ENCODE results near the gene ALB. TPM values are rescaled to one million over a fixed set of nuclear protein-coding genes. Genes with fewer than 3 reads are reported as not detected.

Gene ALB
- total and polyA plus RNA-seq, 2 donors (not counting 1 experiment from before 2014, with no cell fraction given) = 0.24 TPM; not detected in 1

GRCh38 chr4:73454920-73455319, 50.8 kb downstream of the ALB start:
- Histone ChIP-seq H3K9me3 (ENCODE audit: control extremely low read depth in 1 of 3, control insufficient read depth in 2 of 3, insufficient read depth in 1 of 3, low read length in 2 of 3) (no peaks in the 10 kb centered on the region), H3K79me2 (ENCODE audit: control insufficient read depth, insufficient read depth, low read length) (no peaks in the 10 kb centered on the region), H3K4me1 (ENCODE audit: control insufficient read depth in 2 of 2, insufficient read depth in 2 of 2, low read length in 2 of 2) (no peaks in the 10 kb centered on the region), H3K36me3 (replicated peaks in 1 of 2; ENCODE audit: control extremely low read depth in 1 of 2, control insufficient read depth in 1 of 2, extremely low read depth in 1 of 2, insufficient read depth in 2 of 2, low read length in 1 of 2) (no peaks in the 10 kb centered on the region), H3K4me2 (replicated peaks; ENCODE audit: low read depth, low read length, poor library complexity, severe bottlenecking) (no peak overlapping the region), H3K4me3 (ENCODE audit: control extremely low read depth in 1 of 5, extremely low read depth in 1 of 5, insufficient read depth in 1 of 5, low read depth in 2 of 5, low read length in 4 of 5) (no peak overlapping the region), H3K27me3 (replicated peaks in 1 of 4; ENCODE audit: control extremely low read depth in 1 of 4, control insufficient read depth in 3 of 4, insufficient read depth in 4 of 4, low read length in 3 of 4) (no peaks in the 10 kb centered on the region), H3K27ac (ENCODE audit: low read length in 2 of 2) (no peak overlapping the region), H4K20me1 (ENCODE audit: control insufficient read depth, insufficient read depth, low read length, poor library complexity, severe bottlenecking) (no peaks in the 10 kb centered on the region), H3K9ac (ENCODE audit: low read length) (no peak overlapping the region), H2AFZ (ENCODE audit: insufficient read depth, low read depth, low read length, poor library complexity, severe bottlenecking) (no peak overlapping the region)
- Mint-ChIP-seq H3K27me3 (peaks cover 15% of the 10 kb centered on the region), H3K4me1 (no peaks in the 10 kb centered on the region), H3K27ac (no peak overlapping the region), H3K9me3 (ENCODE audit: insufficient read depth) (no peaks in the 10 kb centered on the region), H3K4me3 (no peak overlapping the region)
- no peak for DNase-seq
- no peak for ATAC-seq (ENCODE audit: low read depth)
- intact Hi-C loops (cut with micrococcal nuclease) = no loop called here
- no peak for TF ChIP-seq EZH2 (IDR thresholded peaks at IDR 0.05; ENCODE audit: borderline replicate concordance, insufficient read depth, low read depth, low read length, poor library complexity, severe bottlenecking)
- no peak for TF ChIP-seq CTCF (IDR thresholded peaks at IDR 0.05)
- ChIA-PET POLR2A (no interaction called here), CTCF (no interaction called here)
- WGBS (ENCODE audit: insufficient coverage) = no CpG with 5 or more reads among the region's 3 CpGs

GRCh38 chr4:73456177-73457022, 52.3 kb downstream of the ALB start:
- no peaks in the 10 kb centered on the region for H3K79me2 ChIP-seq (ENCODE audit: control insufficient read depth, insufficient read depth, low read length)
- Mint-ChIP-seq H3K27me3 (peaks cover 15% of the 10 kb centered on the region), H3K4me1 (no peaks in the 10 kb centered on the region), H3K9me3 (ENCODE audit: insufficient read depth) (no peaks in the 10 kb centered on the region), H3K4me3 (no peak overlapping the region), H3K27ac (no peak overlapping the region)
- H3K4me1 ChIP-seq (ENCODE audit: control insufficient read depth in 2 of 2, insufficient read depth in 2 of 2, low read length in 2 of 2) = no peaks in the 10 kb centered on the region
- H3K36me3 ChIP-seq (replicated peaks in 1 of 2; ENCODE audit: control extremely low read depth in 1 of 2, control insufficient read depth in 1 of 2, extremely low read depth in 1 of 2, insufficient read depth in 2 of 2, low read length in 1 of 2) = no peaks in the 10 kb centered on the region
- no peak overlapping the region for H3K4me3 ChIP-seq (ENCODE audit: control extremely low read depth in 1 of 5, extremely low read depth in 1 of 5, insufficient read depth in 1 of 5, low read depth in 2 of 5, low read length in 4 of 5)
- no peaks in the 10 kb centered on the region for H4K20me1 ChIP-seq (ENCODE audit: control insufficient read depth, insufficient read depth, low read length, poor library complexity, severe bottlenecking)
- no peak for TF ChIP-seq EZH2 (IDR thresholded peaks at IDR 0.05; ENCODE audit: borderline replicate concordance, insufficient read depth, low read depth, low read length, poor library complexity, severe bottlenecking)
- no peak for TF ChIP-seq CTCF (IDR thresholded peaks at IDR 0.05)
- intact Hi-C loops (cut with micrococcal nuclease) = no loop called here
- no peak overlapping the region for H2AFZ ChIP-seq (ENCODE audit: insufficient read depth, low read depth, low read length, poor library complexity, severe bottlenecking)
- WGBS (ENCODE audit: insufficient coverage) = 93% methylated on average over 4 of the region's 5 CpGs
- no peak for ATAC-seq (ENCODE audit: low read depth)
- no peak overlapping the region for H3K9ac ChIP-seq (ENCODE audit: low read length)
- no peak overlapping the region for H3K27ac ChIP-seq (ENCODE audit: low read length in 2 of 2)
- POLR2A ChIA-PET = no interaction called here
- CTCF ChIA-PET = no interaction called here
- no peaks in the 10 kb centered on the region for H3K27me3 ChIP-seq (replicated peaks in 1 of 4; ENCODE audit: control extremely low read depth in 1 of 4, control insufficient read depth in 3 of 4, insufficient read depth in 4 of 4, low read length in 3 of 4)
- DNase-seq = no peak
- no peaks in the 10 kb centered on the region for H3K9me3 ChIP-seq (ENCODE audit: control extremely low read depth in 1 of 3, control insufficient read depth in 2 of 3, insufficient read depth in 1 of 3, low read length in 2 of 3)
- H3K4me2 ChIP-seq (replicated peaks; ENCODE audit: low read depth, low read length, poor library complexity, severe bottlenecking) = no peak overlapping the region
